DMS114 treated with DMSO at 0.1 percent for 48 hours (cell line): ENCODE results near the gene C5.

Experiments used
- DNase-seq: peaks from one replicate; lab custom pipeline; 2025; ENCODE audit not compliant: unreplicated experiment; lab: John Stamatoyannopoulos, UW

The C5 gene

DNA sequence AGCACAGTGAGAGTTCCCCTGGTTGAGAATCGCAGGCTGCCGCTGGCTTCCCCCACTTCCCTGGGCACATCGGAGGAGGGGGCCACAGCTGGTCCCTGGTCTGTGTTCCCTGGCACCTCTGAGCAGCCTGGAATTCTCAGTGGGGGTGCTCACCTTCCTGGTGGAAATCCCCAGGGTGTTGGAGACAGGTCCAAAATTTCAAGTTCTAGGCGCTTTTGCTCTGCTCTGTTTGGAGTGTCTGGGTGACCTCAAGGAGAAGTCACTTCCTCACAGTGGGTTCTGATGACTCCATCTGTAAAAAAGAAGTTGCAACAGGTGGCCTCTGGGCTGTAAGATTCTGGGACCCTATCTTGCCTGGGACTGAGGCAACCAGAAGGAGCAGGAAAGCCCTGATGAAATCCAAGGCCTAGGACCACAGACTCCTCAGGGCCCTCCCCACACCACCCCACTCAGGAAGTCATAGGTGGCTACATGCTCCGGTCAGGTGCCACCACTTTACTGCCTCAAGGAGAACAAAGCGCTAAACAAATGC, 123.6 kb downstream of the C5 start, which contains the start of gene TRAF1:
TRAF1 (minus strand) TSS at position 400 of the 532 bp plus-strand sequence. CDS start 721 bp downstream, outside the sequence.
- no peak for DNase-seq

DNA sequence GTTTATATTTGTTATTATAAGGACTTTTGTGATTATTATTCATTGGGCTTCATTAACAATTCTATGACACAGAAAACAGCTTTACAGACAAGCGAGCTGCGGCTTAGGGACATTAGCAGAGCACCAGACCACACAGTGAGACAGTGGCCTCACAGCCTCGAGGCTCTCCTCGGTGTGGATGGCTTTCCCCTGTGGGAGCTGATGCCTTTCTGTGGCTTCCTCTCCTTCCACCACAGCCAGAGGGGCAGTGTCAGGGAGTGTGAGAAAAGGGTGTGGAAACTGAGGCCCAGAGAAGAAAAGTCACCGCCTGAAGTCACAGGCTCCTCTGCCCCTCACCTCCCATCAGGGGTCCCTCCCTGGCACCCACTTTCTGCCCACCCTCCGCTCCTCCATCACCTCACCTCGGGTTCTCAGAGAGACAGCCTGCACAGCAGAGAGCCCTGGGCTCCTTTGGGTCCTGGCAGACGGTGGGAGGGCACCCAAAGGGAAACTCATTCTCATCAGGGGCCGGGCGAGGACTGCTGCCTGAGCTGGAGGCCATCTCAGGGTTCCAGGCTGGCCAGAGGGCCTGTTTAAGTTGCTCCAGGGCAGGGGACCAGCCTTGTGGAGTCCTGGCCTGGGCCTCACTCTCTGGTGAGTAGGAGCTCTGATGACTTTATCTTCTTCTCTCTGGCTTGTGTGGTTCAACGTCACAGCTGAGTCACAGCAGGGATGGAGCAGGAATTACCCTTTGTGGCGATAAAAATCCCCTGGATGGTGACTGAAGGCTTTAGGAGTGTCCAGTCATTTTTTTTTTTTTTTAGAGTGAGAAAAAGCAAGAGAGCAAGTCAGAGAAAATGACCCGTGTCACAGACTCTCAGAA, 124.3 kb downstream of the C5 start:
- DNase-seq: no peak

DNA sequence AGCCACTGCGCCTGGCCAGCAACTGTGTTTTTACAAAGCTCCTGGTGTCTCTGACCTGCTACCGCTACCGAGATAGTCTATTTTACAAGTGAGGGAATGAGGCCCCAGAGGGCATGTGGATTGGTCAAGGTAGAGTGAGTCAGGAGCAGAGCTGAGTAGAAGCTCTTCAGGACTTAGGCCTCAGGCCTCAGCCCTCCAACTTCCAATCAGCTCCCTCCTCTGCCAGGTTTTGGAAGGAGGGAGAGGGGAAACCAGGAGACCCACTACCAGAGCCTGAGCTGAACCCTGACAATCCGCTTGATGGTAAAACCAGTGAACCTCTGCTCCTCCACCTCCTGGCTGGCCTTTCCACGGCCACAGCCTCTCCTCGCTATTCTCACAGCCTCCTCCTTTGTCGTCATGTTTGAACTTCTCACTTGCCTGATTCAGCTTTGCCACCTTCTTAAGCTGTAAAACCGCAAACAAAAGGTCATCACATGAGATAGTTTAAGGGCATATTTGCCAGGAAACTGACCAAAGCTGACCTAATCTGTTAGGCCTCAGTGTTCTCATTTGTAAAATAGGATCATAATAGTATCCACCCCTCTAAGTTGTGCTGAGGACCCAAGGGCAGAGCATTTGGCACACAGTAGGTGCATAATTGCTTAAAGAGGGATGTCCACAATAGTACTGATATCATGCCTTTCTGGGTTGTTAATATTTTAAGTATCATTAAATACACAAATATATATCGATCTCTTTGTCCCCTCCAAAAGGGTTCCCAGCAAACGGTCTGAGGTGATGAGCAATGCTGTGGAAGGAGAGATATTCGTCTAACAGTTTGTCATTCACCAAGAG, 125.2 kb downstream of the C5 start:
- no peak for DNase-seq

DNA sequence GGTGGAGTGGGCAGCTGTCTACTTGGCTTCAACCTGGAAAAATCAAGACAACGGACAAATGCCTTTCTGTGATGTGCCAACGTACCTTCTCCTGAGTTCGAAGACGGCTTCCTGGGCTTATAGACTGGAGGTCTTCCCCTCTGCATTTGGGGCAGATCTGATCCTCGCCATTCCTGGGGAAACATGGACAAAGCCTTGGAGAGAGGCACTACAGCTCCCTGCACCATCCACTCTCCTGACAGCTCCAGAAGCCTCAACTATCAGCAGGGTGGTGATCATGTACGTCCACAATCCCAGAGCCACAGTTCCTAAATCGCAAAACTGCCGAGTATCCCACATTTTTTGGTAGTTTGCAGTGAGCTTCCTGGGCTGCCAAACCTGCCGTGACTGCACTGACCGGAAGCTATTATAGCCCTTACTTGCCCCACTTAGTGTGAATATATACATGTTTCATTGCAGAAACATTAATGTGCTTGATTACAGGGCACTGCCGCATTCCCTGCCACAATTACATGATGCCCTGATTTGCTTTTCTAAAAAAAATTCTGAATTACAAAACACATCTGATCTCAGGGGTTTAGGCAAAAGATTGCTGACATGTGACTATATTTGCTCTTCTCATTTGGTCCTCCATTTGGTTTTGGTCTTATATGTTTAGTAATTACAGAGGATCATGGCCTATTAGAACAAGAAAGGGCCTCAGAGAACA, 126.3 kb downstream of the C5 start:
- no peak for DNase-seq

DNA sequence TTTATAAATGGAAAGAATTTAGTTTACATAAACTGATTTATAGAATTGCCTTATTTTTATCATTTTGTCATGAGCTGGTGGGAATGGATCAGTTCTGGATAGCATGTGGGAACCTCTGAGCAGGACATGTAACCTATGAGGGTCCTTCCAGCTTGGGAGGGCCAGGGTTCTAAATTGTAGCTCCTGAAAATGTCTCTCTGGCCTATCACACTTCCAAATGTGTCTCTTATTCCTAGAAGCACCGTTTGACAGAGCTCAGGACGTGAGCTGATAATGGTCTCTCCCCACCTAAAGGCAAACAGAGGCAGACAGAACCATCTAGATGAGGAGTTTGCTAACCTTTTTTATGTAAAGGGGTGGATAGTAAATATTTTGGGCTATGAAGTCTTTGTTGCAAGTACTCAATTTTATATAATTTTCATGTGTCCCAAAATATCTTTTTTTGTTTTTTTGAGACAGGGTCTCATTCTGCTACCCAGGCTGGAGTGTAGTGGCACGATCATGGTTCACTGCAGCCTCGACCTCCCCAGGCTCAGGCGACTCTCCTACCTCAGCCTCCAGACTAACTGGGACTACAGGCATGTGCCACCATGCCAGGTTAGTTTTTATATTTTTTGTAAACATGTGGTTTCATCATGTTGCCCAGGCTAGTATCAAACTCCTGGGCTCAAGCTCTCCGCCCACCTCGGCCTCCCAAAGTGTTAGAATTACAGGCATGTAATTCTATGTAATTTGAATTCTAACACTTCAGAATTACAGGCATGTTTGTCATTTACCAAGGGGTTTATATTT, 127.5 kb downstream of the C5 start:
- no peak for DNase-seq

DNA sequence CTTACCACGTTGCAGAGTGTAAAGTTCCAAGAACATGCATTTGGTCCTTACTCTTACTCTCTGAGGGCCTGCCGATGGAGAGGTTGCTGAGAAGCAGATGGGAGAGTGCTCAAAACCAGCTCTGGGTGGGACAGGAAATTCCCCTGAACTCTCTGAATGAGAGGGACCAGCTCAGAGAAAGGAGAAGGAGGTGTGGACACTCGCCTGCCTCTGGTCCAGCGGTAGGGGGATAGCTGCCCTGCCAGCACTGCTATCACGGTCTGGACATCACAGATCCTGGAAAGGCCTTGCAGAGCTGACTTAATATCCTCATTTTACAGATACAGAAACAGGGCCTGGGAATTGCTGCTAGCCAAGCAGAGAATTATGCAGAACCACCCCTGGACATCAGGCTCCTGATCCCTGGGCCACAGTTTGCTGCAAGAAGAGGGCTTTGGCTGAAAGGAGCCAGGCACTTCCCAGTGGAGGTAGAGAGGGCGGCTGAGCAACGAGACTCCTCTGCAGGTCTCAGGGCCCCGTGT, 128.4 kb downstream of the C5 start:
- no peak for DNase-seq

DNA sequence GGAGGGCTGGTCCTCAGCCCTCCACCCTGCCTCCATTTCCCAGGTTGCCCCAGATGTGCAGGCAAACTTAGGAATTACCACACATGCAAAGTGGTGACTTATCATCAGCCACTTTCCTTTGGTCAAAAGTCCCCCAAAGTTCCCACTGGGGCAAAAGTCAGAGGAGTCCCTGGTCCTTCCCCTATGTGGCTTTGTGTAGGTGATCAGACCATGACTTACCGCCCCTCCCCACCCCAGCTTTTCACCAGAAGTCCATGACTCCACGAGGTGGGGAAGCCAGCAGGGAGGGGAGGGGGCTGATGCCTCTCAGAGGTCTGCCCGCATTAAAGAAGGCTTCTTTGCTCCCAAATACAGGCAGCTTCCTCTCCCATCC, 129.3 kb downstream of the C5 start:
- no peak for DNase-seq

DNA sequence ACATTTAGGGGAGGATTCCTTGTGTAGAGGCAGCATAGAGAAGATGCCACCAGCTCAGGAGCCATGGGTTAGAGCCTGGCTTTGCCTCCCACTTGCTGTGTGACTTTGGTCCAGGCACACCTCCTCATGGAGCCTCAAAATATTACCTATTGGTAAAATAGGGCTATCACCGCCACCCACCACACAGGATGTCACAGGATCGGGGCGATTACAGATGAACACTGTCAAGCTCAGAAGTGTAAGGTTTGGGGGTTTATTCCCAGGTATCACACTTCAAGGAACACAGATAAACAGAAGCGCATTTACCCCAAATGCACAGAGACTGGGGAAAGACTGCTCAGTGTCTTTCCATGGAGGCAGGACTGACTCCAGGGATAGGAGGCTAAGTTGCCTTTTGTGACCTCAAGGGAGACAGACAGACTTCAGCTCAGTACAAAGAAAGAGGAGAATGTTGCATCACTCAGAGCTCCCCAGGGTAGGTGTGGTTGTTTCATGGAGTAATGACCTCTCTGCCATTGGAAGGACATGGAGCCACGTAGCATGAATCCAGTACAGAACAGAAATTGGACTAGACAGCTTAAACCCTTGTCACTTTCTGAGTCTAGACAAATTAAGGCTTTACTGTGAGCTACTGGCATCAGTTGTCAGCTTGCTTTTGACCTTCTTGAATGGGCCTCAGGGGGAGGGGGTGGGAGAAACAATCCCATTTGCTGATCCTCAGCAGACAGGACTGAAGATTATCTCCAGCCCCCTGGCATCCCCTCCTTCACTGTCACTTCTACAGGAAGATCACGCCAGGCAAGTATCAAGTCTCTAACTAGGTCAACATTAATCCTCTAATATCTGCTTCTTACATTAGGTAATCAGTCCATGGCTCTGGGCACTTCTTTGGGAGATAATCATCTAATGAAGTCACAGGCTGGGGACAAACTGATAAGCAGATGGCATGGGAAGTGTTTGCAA, 130.0 kb downstream of the C5 start:
- no peak for DNase-seq

DNA sequence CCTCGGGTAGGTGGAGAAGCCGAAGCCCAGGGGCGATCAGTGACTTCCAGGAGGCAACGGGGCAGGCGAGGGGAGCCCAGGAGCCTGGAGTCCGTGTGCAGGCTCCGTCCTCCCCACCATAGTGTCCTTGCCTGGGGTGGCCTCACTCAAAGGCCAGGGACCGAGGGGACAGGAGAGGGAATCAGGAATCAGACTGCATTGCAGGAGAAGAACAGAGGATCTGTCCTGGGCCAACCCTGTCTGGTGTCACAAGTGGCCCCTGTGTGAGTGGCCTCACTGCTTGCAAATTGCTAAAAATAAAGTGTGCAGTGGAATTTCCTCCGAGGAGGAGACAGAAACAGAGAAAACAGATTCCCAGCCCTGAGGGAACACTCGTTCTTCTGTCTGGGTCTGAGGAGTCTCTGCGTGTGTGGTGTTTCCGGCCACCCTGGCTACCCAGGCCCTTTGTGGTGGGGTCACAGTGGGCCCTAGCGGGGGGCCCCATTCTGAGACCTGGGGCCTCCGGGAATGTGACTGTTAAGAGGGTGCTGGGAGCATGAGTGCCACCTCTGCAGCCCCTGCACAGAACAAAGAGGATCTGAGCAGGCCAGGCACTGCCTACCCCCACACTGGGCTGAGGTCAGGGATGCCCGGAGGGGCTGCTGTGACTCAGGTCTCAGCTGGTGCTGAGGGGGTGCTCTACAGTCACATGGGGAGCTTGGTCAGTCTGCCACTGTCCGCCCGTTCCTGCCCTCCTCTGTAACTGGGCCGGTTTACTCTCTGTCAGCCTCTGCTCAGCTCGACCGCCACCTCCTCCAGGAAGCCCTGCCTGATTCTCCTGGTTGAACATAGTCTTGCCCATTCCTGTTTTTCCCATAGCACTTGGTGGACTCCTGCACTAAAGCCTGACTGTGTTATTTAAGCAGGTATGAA, 130.9 kb downstream of the C5 start:
- DNase-seq: no peak

DNA sequence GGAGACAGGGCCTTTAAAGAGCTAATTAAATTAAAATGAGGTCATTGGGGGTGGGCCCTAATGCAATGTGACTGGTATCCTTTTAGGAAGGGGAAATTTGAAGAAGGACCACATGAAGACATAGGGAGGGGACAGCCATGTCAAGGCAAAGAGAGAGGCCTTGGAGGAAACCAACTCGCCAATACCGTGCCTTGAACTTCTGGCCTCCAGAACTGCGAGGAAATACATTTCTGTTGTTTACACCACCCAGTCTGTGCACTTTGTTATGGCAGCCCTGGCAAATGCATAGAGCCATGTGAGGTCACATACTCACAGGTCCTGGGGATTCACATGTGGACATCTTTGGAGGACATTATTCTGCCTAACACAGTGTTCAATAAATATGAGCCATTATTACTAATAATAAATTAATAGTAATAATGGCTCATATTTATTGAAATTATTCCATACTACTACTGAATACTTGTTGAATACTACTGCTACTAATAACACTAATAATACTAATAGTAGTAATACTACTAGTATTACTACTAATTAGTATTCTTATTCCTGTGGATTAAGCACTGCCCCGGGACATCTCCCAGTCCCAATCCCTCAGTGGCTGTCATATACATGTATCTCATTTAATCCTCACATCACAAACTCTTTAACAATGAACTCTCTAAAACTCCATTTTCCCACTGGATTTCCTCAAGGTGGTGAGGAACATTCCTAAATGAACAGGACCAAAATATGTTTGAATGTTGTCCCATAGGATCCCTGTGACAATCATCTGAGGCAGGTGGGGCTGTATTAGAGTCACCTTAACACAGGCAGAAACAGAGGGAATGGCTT, 131.9 kb downstream of the C5 start:
- DNase-seq: no peak

DNA sequence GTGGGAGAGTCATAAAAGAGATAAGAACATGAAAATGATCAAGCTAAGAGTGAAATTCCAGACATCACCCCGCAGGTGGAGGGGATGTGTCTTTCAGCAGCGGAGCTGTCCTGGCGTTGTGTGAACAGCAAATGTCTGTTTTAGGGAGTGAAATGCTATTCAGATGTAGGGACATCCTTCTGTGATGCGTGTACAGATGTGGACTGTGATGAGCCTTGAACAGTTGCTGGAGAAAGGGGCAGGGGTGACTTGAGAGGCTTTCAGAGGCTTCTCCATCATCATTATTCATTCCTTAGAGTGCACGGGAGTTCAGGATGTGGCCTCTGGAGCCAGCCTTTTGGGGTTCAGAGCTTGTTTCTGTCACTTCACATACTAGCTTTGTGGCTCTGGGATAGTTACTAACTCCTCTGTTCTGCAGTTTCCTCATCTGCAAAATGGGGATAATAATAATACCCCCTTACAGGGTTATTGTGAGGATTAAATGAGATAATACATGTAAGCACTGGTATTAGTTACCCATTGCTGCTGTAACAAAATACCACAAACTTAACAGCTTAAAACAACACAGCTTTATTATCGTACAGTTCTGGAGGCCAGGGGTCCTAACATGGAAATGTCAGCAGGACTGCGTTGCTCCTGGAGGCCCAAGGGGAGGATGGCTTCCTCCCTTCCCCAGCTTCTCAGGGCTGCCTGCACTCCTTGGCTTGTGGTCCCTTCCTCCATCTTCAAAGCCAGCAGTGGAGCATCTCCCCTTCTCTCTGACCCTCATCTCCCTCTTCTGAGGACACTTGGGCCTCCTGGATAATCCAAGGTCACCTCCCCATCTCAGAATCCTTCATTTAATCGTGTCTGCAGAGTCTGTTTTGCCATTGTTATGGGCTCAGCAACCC, 132.8 kb downstream of the C5 start:
- DNase-seq: no peak

DNA sequence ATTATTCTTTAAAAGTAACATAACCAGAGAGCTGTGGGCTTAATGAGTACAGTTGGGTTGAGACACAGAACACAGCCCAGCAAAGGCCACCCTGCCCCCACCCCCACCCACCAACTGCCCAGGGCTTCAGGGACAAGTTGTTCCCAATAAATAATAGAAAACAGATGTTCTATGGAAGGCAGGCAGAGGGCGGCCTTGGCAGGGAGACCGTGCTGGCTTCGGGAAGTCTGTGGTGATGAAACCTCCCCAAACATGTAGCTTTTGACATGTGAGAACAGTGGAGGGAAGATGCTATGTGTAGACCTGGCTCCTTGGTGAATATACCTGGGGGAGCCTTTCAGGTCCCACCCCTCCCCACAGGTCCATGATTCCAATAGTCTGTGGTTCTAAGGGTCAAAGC, 133.5 kb downstream of the C5 start:
- no peak for DNase-seq

DNA sequence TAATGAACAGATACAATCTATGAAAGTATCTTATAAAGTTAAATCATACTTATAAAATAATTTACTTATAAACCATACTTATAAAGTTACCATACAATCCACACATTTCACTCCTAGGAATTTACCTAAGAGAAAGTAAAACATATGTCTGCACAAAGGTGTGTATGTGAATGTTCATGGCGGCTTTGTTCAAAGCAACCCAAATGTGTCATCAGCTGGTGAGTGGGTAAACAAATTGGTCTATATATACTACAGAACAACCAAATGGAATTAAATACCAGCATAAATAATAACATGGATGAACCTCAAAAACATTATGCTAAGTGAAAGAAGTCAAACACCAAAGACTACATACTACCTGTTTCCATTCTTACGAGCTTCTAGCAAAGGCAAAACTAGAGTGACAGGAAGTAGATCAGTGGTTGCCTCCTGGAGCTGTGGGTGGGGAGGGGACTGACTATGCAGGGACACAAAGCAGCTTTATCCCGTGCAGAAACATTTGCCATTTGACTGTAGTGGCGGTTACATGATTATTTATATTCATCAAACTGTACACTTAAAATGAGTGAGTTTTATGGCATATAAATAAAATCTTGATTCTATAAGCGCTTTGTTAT, 134.1 kb downstream of the C5 start:
- no peak for DNase-seq

DNA sequence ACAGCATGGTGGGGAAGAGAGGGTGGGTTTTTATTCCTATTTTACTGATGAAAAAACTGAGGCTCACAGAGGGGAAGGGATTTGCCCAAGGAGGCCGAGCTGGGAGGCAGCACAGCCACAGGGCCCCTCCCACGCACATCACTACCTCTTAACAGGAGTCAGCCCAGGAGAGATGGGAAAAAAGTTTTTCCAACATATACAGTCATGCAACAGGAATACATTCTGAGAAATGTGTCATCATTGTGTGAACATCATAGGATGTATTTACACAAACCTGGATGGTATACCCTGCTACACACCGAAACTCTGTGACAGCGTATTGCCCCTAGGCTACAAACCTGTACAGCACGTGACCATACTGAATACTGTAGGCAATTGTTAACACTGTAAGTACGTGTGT, 135.1 kb downstream of the C5 start:
- no peak for DNase-seq

DNA sequence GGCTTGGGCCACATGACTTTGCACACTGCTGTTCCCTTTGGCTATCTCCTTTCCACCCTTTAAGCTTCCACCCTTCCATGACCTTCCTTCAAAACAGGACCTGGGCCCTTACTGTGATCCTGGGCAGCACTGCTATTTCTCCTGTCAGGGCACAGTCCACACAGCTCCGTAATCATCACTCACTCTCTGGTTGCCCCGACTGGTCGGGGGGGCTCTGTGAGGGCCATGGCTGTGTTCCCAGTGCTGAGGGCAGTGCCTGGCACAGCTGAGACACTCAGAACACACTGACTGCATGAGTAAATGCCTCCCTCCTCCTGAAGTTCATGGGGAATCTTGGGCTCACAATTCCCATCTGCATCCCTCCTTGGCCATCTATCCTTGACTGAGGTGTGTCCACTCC, 135.7 kb downstream of the C5 start:
- no peak for DNase-seq
